NCI-H446 (cell line): ENCODE results near the gene EFNB1.
A peak's percentile ranks its signal among the peaks of the same experiment; 100 is the strongest.

Source experiments
- DNase-seq, 2 experiments: peaks; one replicate each; lab custom pipeline; 2025; lab: John Stamatoyannopoulos, UW

The EFNB1 gene

GRCh38 chrX:68843992-68844391 is 15.2 kb downstream of the EFNB1 start:
- DNase-seq = no peak

GRCh38 chrX:68844581-68844980 is 15.8 kb downstream of the EFNB1 start:
- no peak for DNase-seq

- DNase-seq = no peak
Measured at GRCh38 chrX:68846536-68846935, 17.7 kb downstream of the EFNB1 start.

- peak in 1 of 2 experiments; percentile 20 for DNase-seq
Measured at GRCh38 chrX:68847172-68847571, 18.4 kb downstream of the EFNB1 start.

GRCh38 chrX:68848189-68848940 is 19.5 kb downstream of the EFNB1 start:
- no peak for DNase-seq

- no peak for DNase-seq
Measured at GRCh38 chrX:68851082-68851481, 22.3 kb downstream of the EFNB1 start.

GRCh38 chrX:68852046-68852445 is 23.2 kb downstream of the EFNB1 start:
- no peak for DNase-seq

- DNase-seq = no peak
Measured at GRCh38 chrX:68853665-68854251, 24.9 kb downstream of the EFNB1 start.

GRCh38 chrX:68865300-68865699 is 36.5 kb downstream of the EFNB1 start:
- no peak for DNase-seq

- DNase-seq = no peak
Measured at GRCh38 chrX:68865926-68866325, 37.1 kb downstream of the EFNB1 start.

- DNase-seq = no peak
Measured at GRCh38 chrX:68867458-68868112, 38.8 kb downstream of the EFNB1 start.

GRCh38 chrX:68868316-68868715 is 39.5 kb downstream of the EFNB1 start:
- DNase-seq = no peak

- no peak for DNase-seq
Measured at GRCh38 chrX:68868902-68869800, 40.3 kb downstream of the EFNB1 start.

- DNase-seq = no peak
Measured at GRCh38 chrX:68870357-68870756, 41.5 kb downstream of the EFNB1 start.

- DNase-seq = no peak
Measured at GRCh38 chrX:68872171-68872570, 43.4 kb downstream of the EFNB1 start.

- DNase-seq = no peak
Measured at GRCh38 chrX:68874076-68874475, 45.3 kb downstream of the EFNB1 start.

- DNase-seq = no peak
Measured at GRCh38 chrX:68876731-68877130, 47.9 kb downstream of the EFNB1 start.

- no peak for DNase-seq
Measured at GRCh38 chrX:68877606-68878005, 48.8 kb downstream of the EFNB1 start.

GRCh38 chrX:68878977-68879645 is 50.3 kb downstream of the EFNB1 start:
- DNase-seq = no peak

- no peak for DNase-seq
Measured at GRCh38 chrX:68880846-68881552, 52.2 kb downstream of the EFNB1 start.

GRCh38 chrX:68881911-68882310 is 53.1 kb downstream of the EFNB1 start:
- DNase-seq = no peak
